Measurements from ENCODE around the gene ETS1. TPM values are rescaled to one million over a fixed set of nuclear protein-coding genes. Genes with fewer than 3 reads are reported as not detected.
A peak's percentile ranks its signal among the peaks of the same experiment; 100 is the strongest.
"Not testable (repeated sequence)": the region's sequence is repeated elsewhere in the genome, so short reads cannot be mapped to it uniquely, and the experiment has no call there.

The ETS1 gene
- total and polyA plus RNA-seq, 4 donors, result 27.7 to 36.3 (median 31.8) TPM

DNA sequence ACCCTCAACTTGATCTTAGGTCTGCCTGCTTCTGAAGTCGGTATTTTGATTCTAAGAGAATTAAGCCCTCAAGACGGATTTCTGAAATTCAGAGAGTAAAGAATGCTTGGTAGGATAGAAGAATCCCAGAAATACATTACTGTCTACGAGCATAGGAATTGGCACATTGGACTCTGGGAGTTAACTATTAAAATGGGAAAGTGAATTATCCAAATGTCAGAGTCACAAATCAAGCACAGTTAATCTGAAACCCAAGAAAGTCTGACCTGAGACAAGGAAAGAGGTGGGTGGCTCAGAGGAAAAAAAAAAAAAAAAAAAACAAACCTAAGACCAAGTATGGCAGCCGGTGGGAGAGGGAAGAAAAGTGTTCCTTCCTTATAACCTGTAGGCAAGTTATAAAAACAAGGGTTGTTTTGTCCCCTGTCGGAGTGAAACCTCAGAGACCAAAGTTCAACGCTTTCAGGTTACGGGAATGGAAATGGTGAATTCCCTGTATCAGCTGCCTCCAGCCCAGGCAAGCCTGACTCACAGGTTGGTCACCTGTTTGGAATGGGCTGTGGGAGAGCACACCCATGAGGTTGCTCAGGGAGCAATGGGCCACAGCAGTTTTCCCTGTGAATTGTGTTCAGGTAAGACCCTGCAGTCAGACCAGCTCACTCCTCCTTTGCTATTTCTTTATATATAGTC, 139.0 kb downstream of the ETS1 start:
- DNase-seq (ENCODE audit: low read depth in 4 of 6, low spot score in 6 of 6), result no peak
- Histone ChIP-seq H3K4me3 (ENCODE audit: low read depth, low read length) (no peak overlapping the region), H3K27ac (ENCODE audit: low read depth, low read length) (no peak overlapping the region), H3K4me1 (ENCODE audit: control insufficient read depth, insufficient read depth, low read length) (peaks cover 12% of the 10 kb centered on the region), H3K36me3 (ENCODE audit: control insufficient read depth, insufficient read depth, low read length) (no peaks in the 10 kb centered on the region), H3K27me3 (ENCODE audit: control insufficient read depth, insufficient read depth, low read length) (peaks cover 4% of the 10 kb centered on the region), H3K9me3 (ENCODE audit: control insufficient read depth, insufficient read depth, low read length) (no peaks in the 10 kb centered on the region)
- 82% methylated on average over 3 of the region's 7 CpGs for WGBS (ENCODE audit: insufficient coverage)

DNA sequence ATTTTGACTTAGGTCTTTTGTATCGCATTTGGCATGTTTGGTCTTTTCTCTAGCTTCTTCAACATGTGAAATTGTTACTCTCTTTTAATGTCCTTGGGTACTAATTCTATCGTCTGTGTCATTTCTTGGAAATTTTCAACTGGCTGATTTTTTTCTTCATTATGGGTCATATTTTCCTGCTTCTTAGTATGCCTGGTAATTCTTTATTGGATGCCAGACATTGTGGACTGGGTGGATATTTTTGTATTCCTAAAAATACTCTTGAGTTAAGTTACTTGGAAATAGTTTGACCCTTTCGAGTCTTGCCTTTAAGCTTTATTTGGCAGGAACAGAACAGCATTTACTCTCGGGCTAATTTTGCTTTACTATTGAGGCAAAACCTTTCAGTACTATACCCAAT, 140.1 kb downstream of the ETS1 start:
- H3K9me3 ChIP-seq (ENCODE audit: control insufficient read depth, insufficient read depth, low read length), result no peaks in the 10 kb centered on the region
- DNase-seq (ENCODE audit: low read depth in 4 of 6, low spot score in 6 of 6), result no peak
- no peak overlapping the region for H3K27ac ChIP-seq (ENCODE audit: low read depth, low read length)
- no peaks in the 10 kb centered on the region for H3K36me3 ChIP-seq (ENCODE audit: control insufficient read depth, insufficient read depth, low read length)
- peaks cover 12% of the 10 kb centered on the region for H3K4me1 ChIP-seq (ENCODE audit: control insufficient read depth, insufficient read depth, low read length)
- no peak overlapping the region for H3K4me3 ChIP-seq (ENCODE audit: low read depth, low read length)
- H3K27me3 ChIP-seq (ENCODE audit: control insufficient read depth, insufficient read depth, low read length), result no peaks in the 10 kb centered on the region
- no CpG with 5 or more reads among the region's 4 CpGs for WGBS (ENCODE audit: insufficient coverage)

DNA sequence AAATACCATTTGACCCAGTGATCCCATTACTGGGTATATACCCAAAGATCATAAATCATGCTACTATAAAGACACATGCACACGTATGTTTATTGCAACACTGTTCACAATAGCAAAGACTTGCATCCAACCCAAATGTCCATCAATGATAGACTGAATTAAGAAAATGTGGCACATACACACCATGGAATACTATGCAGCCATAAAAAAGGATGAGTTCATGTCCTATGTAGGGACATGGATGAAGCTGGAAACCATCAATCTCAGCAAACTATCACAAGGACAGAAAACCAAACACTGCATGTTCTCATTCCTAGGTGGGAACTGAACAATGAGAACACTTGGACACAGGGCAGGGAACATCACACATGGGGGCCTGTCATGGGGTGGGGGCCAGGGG, 141.4 kb downstream of the ETS1 start:
- not testable (repeated sequence) for H3K36me3 ChIP-seq (ENCODE audit: control insufficient read depth, insufficient read depth, low read length); H3K9me3 ChIP-seq (ENCODE audit: control insufficient read depth, insufficient read depth, low read length); H3K27me3 ChIP-seq (ENCODE audit: control insufficient read depth, insufficient read depth, low read length); H3K4me3 ChIP-seq (ENCODE audit: low read depth, low read length); DNase-seq (ENCODE audit: low read depth in 4 of 6, low spot score in 6 of 6); H3K4me1 ChIP-seq (ENCODE audit: control insufficient read depth, insufficient read depth, low read length); H3K27ac ChIP-seq (ENCODE audit: low read depth, low read length)
- no CpG with 5 or more reads among the region's 1 CpG for WGBS (ENCODE audit: insufficient coverage)

DNA sequence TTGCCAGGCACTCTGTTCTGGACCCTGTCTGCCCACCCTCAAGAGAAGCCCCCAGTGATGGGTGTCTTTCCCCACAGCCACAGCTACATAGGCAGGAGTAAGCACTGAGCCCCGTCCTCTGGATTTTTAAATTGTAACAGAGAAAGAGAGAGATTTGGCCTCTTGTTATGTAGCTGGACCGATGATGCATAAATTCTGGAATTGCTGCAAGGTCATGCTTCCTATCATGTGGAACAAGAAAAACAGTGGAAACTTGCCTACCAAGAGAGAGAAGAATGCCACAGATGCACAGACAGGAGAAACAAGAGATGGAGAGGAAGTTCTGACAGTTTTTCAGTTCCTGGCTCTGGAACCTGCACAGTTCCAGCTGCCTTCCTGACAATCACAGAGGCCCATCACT, 150.2 kb downstream of the ETS1 start:
- Histone ChIP-seq H3K9me3 (ENCODE audit: control insufficient read depth, insufficient read depth, low read length) (no peaks in the 10 kb centered on the region), H3K4me1 (ENCODE audit: control insufficient read depth, insufficient read depth, low read length) (no peaks in the 10 kb centered on the region), H3K27ac (ENCODE audit: low read depth, low read length) (no peak overlapping the region), H3K36me3 (ENCODE audit: control insufficient read depth, insufficient read depth, low read length) (no peaks in the 10 kb centered on the region), H3K27me3 (ENCODE audit: control insufficient read depth, insufficient read depth, low read length) (no peaks in the 10 kb centered on the region), H3K4me3 (ENCODE audit: low read depth, low read length) (no peak overlapping the region)
- 89% methylated on average over 1 of the region's 2 CpGs for WGBS (ENCODE audit: insufficient coverage)
- DNase-seq (ENCODE audit: low read depth in 4 of 6, low spot score in 6 of 6), result no peak

DNA sequence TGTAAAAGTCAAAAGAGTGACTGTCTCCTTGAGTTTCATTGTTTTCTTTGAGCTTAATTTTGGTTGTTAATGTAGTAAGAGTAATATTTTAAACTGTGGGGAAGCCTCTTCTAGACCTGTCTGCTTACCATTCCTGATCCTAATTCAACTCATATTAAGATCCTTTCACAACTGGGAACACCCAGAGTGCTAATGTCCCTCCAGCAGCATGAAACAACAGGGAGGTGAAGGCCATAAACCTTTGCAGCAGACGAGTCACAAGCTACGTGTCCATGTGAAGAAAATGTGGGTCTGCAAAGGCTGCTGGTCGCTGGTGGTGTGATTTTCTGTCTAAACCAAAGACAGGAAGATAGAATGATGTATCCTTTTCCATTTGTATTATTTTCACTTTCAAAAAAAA, 152.5 kb downstream of the ETS1 start:
- H3K27ac ChIP-seq (ENCODE audit: low read depth, low read length), result no peak overlapping the region
- no peak overlapping the region for H3K4me3 ChIP-seq (ENCODE audit: low read depth, low read length)
- no peaks in the 10 kb centered on the region for H3K9me3 ChIP-seq (ENCODE audit: control insufficient read depth, insufficient read depth, low read length)
- H3K36me3 ChIP-seq (ENCODE audit: control insufficient read depth, insufficient read depth, low read length), result no peaks in the 10 kb centered on the region
- no peaks in the 10 kb centered on the region for H3K27me3 ChIP-seq (ENCODE audit: control insufficient read depth, insufficient read depth, low read length)
- H3K4me1 ChIP-seq (ENCODE audit: control insufficient read depth, insufficient read depth, low read length), result no peaks in the 10 kb centered on the region
- no peak for DNase-seq (ENCODE audit: low read depth in 4 of 6, low spot score in 6 of 6)
- 53% methylated on average over 2 of the region's 3 CpGs for WGBS (ENCODE audit: insufficient coverage)

DNA sequence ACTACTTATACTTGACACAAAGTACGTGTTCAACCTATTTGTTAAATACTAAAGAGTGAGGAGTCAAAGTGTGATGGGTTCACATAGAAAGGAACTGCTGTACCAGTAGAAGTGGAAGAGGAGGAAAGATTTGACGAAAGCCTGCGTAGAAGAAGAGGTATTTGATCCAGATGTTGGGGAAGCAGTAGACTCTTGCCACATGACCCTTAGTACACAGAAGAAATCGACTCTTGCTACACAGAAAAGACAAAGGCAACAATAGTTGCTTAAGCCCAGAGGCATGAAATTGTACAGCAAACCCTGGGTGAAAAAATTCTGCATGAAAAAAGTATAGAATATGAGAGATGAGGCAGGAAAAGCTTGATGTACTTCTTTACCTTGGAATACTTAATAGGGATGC, 152.9 kb downstream of the ETS1 start:
- H3K27ac ChIP-seq (ENCODE audit: low read depth, low read length), result no peak overlapping the region
- DNase-seq (ENCODE audit: low read depth in 4 of 6, low spot score in 6 of 6), result no peak
- H3K36me3 ChIP-seq (ENCODE audit: control insufficient read depth, insufficient read depth, low read length), result no peaks in the 10 kb centered on the region
- H3K4me1 ChIP-seq (ENCODE audit: control insufficient read depth, insufficient read depth, low read length), result no peaks in the 10 kb centered on the region
- no peak overlapping the region for H3K4me3 ChIP-seq (ENCODE audit: low read depth, low read length)
- 100% methylated on average over 1 of the region's 4 CpGs for WGBS (ENCODE audit: insufficient coverage)
- no peaks in the 10 kb centered on the region for H3K27me3 ChIP-seq (ENCODE audit: control insufficient read depth, insufficient read depth, low read length)
- no peaks in the 10 kb centered on the region for H3K9me3 ChIP-seq (ENCODE audit: control insufficient read depth, insufficient read depth, low read length)

DNA sequence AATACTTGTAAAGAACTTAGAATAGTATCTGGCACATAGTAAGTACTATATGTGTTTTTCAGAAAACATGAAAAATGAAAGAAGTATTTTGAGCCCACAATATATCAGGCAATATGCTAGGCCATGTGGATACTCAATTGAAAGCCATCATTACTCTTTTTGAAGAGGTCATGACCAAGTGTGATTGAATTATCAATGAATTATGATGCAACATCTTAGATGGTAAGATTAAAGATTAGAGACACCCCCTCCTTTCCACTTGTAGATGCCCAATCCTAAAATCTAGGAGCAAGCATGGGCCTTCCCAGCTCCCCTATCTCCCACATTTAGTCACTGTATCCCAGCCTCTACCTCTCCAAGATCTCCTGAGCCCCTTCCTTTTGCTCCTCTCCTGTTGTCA, 154.4 kb downstream of the ETS1 start:
- no peak for DNase-seq (ENCODE audit: low read depth in 4 of 6, low spot score in 6 of 6)
- Histone ChIP-seq H3K4me3 (ENCODE audit: low read depth, low read length) (no peak overlapping the region), H3K27ac (ENCODE audit: low read depth, low read length) (no peak overlapping the region), H3K36me3 (ENCODE audit: control insufficient read depth, insufficient read depth, low read length) (no peaks in the 10 kb centered on the region), H3K27me3 (ENCODE audit: control insufficient read depth, insufficient read depth, low read length) (no peaks in the 10 kb centered on the region), H3K9me3 (ENCODE audit: control insufficient read depth, insufficient read depth, low read length) (no peaks in the 10 kb centered on the region), H3K4me1 (ENCODE audit: control insufficient read depth, insufficient read depth, low read length) (no peaks in the 10 kb centered on the region)

DNA sequence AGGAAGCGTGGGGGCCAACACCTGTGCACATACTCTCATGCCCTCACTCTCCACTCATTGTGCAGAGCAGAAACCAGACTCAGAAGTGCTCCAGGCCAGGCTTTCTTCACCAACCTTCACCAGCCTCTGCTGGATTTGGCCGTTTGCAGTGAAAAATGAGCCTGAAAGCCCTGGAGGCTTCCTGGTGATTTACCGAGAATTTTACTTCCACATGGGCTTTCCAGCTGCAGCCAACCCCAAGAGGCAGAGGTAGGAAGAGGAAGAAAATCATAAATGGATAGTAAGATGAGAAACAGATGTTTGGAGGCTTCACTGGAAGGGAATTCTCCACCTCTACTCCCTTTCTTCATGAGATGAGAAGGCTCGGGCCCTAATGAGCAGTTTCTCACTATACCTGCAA, 155.4 kb downstream of the ETS1 start:
- H3K9me3 ChIP-seq (ENCODE audit: control insufficient read depth, insufficient read depth, low read length), result no peaks in the 10 kb centered on the region
- no peak for DNase-seq (ENCODE audit: low read depth in 4 of 6, low spot score in 6 of 6)
- H3K27ac ChIP-seq (ENCODE audit: low read depth, low read length), result no peak overlapping the region
- H3K4me3 ChIP-seq (ENCODE audit: low read depth, low read length), result no peak overlapping the region
- 81% methylated on average over 4 of the region's 4 CpGs for WGBS (ENCODE audit: insufficient coverage)
- no peaks in the 10 kb centered on the region for H3K36me3 ChIP-seq (ENCODE audit: control insufficient read depth, insufficient read depth, low read length)
- no peaks in the 10 kb centered on the region for H3K4me1 ChIP-seq (ENCODE audit: control insufficient read depth, insufficient read depth, low read length)
- H3K27me3 ChIP-seq (ENCODE audit: control insufficient read depth, insufficient read depth, low read length), result no peaks in the 10 kb centered on the region

DNA sequence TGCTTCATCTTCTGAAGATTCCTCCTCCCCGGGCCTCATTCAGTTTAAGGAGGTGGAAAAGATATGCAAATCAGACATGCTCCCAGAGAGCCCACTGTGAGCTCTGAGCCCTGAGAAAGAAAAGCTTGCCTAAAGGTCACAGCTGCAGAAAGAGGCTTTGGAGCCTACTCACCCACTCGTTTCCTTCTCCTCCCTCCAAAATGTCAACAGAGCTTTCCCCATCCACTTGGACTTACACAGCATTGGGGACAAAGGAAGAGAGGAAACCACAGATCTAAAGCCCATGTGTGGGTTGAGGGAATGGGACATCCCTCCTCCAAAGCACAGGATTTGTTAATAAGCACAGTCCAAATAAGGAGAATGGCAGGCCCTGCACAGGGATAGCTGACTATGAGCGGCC, 158.4 kb downstream of the ETS1 start:
- DNase-seq (ENCODE audit: low read depth in 4 of 6, low spot score in 6 of 6), result no peak
- H3K36me3 ChIP-seq (ENCODE audit: control insufficient read depth, insufficient read depth, low read length), result no peaks in the 10 kb centered on the region
- H3K4me1 ChIP-seq (ENCODE audit: control insufficient read depth, insufficient read depth, low read length), result peaks cover 10% of the 10 kb centered on the region
- no peaks in the 10 kb centered on the region for H3K27me3 ChIP-seq (ENCODE audit: control insufficient read depth, insufficient read depth, low read length)
- no peak overlapping the region for H3K4me3 ChIP-seq (ENCODE audit: low read depth, low read length)
- WGBS (ENCODE audit: insufficient coverage), result 92% methylated on average over 1 of the region's 3 CpGs
- H3K27ac ChIP-seq (ENCODE audit: low read depth, low read length), result no peak overlapping the region
- no peaks in the 10 kb centered on the region for H3K9me3 ChIP-seq (ENCODE audit: control insufficient read depth, insufficient read depth, low read length)

DNA sequence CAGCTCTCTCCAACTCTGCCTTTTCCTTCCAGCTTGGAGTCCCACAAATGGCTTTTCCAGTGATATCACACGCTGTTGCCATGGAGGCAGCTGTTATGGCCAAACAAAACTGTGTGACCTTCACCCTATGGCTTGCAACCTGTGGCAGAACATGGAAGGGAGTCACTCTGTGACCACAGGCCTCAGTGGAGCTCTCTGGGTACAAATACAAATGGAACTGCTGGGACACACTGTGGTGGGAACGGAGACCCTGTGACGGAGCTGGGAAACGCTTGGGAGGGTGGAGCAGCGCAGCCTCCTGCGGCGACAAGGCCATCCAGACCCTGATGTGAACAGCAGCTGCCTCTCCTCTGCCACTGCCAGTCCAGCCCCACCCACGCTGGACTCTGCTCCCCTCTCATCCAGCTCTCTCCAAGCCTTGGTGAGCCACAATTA, 162.5 kb downstream of the ETS1 start:
- no peaks in the 10 kb centered on the region for H3K27me3 ChIP-seq (ENCODE audit: control insufficient read depth, insufficient read depth, low read length)
- no peak overlapping the region for H3K4me3 ChIP-seq (ENCODE audit: low read depth, low read length)
- peak in 1 of 6 donors; percentile 43 for DNase-seq (ENCODE audit: low read depth in 4 of 6, low spot score in 6 of 6)
- H3K9me3 ChIP-seq (ENCODE audit: control insufficient read depth, insufficient read depth, low read length), result no peaks in the 10 kb centered on the region
- H3K36me3 ChIP-seq (ENCODE audit: control insufficient read depth, insufficient read depth, low read length), result no peaks in the 10 kb centered on the region
- peaks cover 21% of the 10 kb centered on the region for H3K4me1 ChIP-seq (ENCODE audit: control insufficient read depth, insufficient read depth, low read length)
- peak overlapping the region; percentile 54 for H3K27ac ChIP-seq (ENCODE audit: low read depth, low read length)
- 79% methylated on average over 8 of the region's 8 CpGs for WGBS (ENCODE audit: insufficient coverage)

Measured in spinal cord (tissue), 10 donors.